Measurements from ENCODE around the gene HYI.
A peak's percentile ranks its signal among the peaks of the same experiment; 100 is the strongest.

Gene HYI

GRCh38 chr1:43452789-43453441 lies 816 bp downstream of the HYI start:
- TF ChIP-seq CTCF (conservative IDR thresholded peaks at IDR 0.05; ENCODE audit: low read depth, low read length) = no peak
- DNase-seq (ENCODE audit: low read depth) = peak; percentile 59

GRCh38 chr1:43451701-43452532 lies 1.8 kb downstream of the HYI start:
- H3K4me3 ChIP-seq (ENCODE audit: low read depth, low read length) = no peak overlapping the region
- no peak for DNase-seq (ENCODE audit: low read depth)
- no peak for TF ChIP-seq CTCF (conservative IDR thresholded peaks at IDR 0.05; ENCODE audit: low read depth, low read length)

More at GRCh38 chr1:43452789-43453441, 816 bp downstream of the HYI start:
- H3K4me3 ChIP-seq (ENCODE audit: low read depth, low read length) = peak overlapping the region; percentile 62

GRCh38 chr1:43451157-43451591 lies 2.6 kb downstream of the HYI start:
- TF ChIP-seq CTCF (conservative IDR thresholded peaks at IDR 0.05; ENCODE audit: low read depth, low read length) = no peak
- no peak for DNase-seq (ENCODE audit: low read depth)

GRCh38 chr1:43450251-43450941 lies 3.3 kb downstream of the HYI start:
- no peak for TF ChIP-seq CTCF (conservative IDR thresholded peaks at IDR 0.05; ENCODE audit: low read depth, low read length)
- DNase-seq (ENCODE audit: low read depth) = no peak
- H3K4me3 ChIP-seq (ENCODE audit: low read depth, low read length) = no peak overlapping the region

More at GRCh38 chr1:43451157-43451591, 2.6 kb downstream of the HYI start:
- no peak overlapping the region for H3K4me3 ChIP-seq (ENCODE audit: low read depth, low read length)

- H3K4me3 ChIP-seq (ENCODE audit: low read depth, low read length) = no peak overlapping the region
- no peak for DNase-seq (ENCODE audit: low read depth)
These were observed 4.0 kb downstream of the HYI start for GRCh38 chr1:43449708-43450069.

More at GRCh38 chr1:43449708-43450069, 4.0 kb downstream of the HYI start:
- no peak for TF ChIP-seq CTCF (conservative IDR thresholded peaks at IDR 0.05; ENCODE audit: low read depth, low read length)

All from choroid plexus epithelial cell (primary cell).